Lower lobe of right lung (tissue), 2 donors: ENCODE results near the gene MAGI3. TPM values are rescaled to one million over a fixed set of nuclear protein-coding genes. Genes with fewer than 3 reads are reported as not detected.
A peak's percentile ranks its signal among the peaks of the same experiment; 100 is the strongest.

Experiments used
- ATAC-seq, 2 donors: fragments of 200-7000 bp; cut with Tn5 transposase; one replicate each; pipeline ENCODE4 v1.9.1; 2020 to 2022; ENCODE audit warnings: mild to moderate bottlenecking in 2 of 2, moderate library complexity in 2 of 2
- DNase-seq: peaks from one replicate; pipeline ENCODE4 v3.0.0-alpha.2; 2020
- H3K27ac ChIP-seq: fragments of 200-600 bp; one replicate; pipeline ENCODE4 v1.8.0; 2022
- H3K27me3 ChIP-seq: fragments of 200-600 bp; one replicate; pipeline ENCODE4 v1.8.0; 2022; ENCODE audit warnings: low read depth
- H3K36me3 ChIP-seq: fragments of 200-600 bp; one replicate; pipeline ENCODE4 v1.8.0; 2022; ENCODE audit warnings: mild to moderate bottlenecking
- H3K4me1 ChIP-seq: fragments of 200-600 bp; one replicate; pipeline ENCODE4 v1.8.0; 2022
- H3K4me3 ChIP-seq: fragments of 200-600 bp; one replicate; pipeline ENCODE4 v1.8.0; 2022; ENCODE audit warnings: mild to moderate bottlenecking
- H3K9me3 ChIP-seq: fragments of 200-600 bp; one replicate; pipeline ENCODE4 v1.8.0; 2022
- CTCF ChIP-seq: fragments of 200-600 bp; IDR thresholded peaks from one replicate; pipeline ENCODE4 v1.8.0; 2022; ENCODE audit warnings: antibody characterized with exemption, mild to moderate bottlenecking
- intact Hi-C: fragments of 100-400 bp; cut with DNase I; formaldehyde crosslinking; loops from one replicate; pipeline ENCODE4 v1.11.0; 2022
- total RNA-seq: library from RNA; stranded (reverse); fragmentation: NEBNext Ultra II Directional; extraction: Animal tissue kit (Norgen Biotek cat#: 25700); gene quantifications from one replicate; pipeline ENCODE4 v1.2.1, GENCODE V29; 2021
- donor health status: DM: no; HTN: yes; CAD: no; lungs with severe emphysema.

Gene MAGI3
- total RNA-seq, 1 donor from 2014 or later = 69.9 TPM

- no peaks in the 10 kb centered on the region for H3K9me3 ChIP-seq
- intact Hi-C loops = no loop called here
- H3K4me1 ChIP-seq = peaks cover 11% of the 10 kb centered on the region
- H3K36me3 ChIP-seq = no peaks in the 10 kb centered on the region
- no peak for TF ChIP-seq CTCF
- DNase-seq = no peak
- H3K27me3 ChIP-seq = no peaks in the 10 kb centered on the region
- ATAC-seq = no peak
- peak overlapping the region; percentile 89 for H3K27ac ChIP-seq
- no peak overlapping the region for H3K4me3 ChIP-seq
These were observed 2.2 kb upstream of the MAGI3 start for GRCh38 chr1:113388017-113388620.

- Histone ChIP-seq H3K27ac (peak overlapping the region; percentile 89), H3K9me3 (no peaks in the 10 kb centered on the region), H3K27me3 (no peaks in the 10 kb centered on the region), H3K4me3 (peak overlapping the region; percentile 89), H3K36me3 (no peaks in the 10 kb centered on the region), H3K4me1 (peaks cover 11% of the 10 kb centered on the region)
- ATAC-seq = no peak
- no peak for TF ChIP-seq CTCF
- intact Hi-C loops = no loop called here
- no peak for DNase-seq
These were observed 1.5 kb upstream of the MAGI3 start for GRCh38 chr1:113388621-113389358.

GRCh38 chr1:113389359-113389952, 859 bp upstream of the MAGI3 start:
- no peak for ATAC-seq
- H3K36me3 ChIP-seq = no peaks in the 10 kb centered on the region
- DNase-seq = no peak
- no peak for TF ChIP-seq CTCF
- peak overlapping the region; percentile 89 for H3K4me3 ChIP-seq
- H3K27me3 ChIP-seq = no peaks in the 10 kb centered on the region
- intact Hi-C loops = no loop called here
- peaks cover 11% of the 10 kb centered on the region for H3K4me1 ChIP-seq
- H3K9me3 ChIP-seq = no peaks in the 10 kb centered on the region
- peak overlapping the region; percentile 89 for H3K27ac ChIP-seq

GRCh38 chr1:113390871-113391648, 745 bp downstream of the MAGI3 start:
- peak overlapping the region; percentile 89 for H3K4me3 ChIP-seq
- H3K36me3 ChIP-seq = no peaks in the 10 kb centered on the region
- no peaks in the 10 kb centered on the region for H3K9me3 ChIP-seq
- peaks cover 11% of the 10 kb centered on the region for H3K4me1 ChIP-seq
- intact Hi-C loops = no loop called here
- DNase-seq (peak; percentile 74), ATAC-seq (peak; percentile 6 to 8)
- no peaks in the 10 kb centered on the region for H3K27me3 ChIP-seq
- TF ChIP-seq CTCF = no peak
- H3K27ac ChIP-seq = peak overlapping the region; percentile 89

- ATAC-seq (peak in 1 of 2 donors; percentile 7), DNase-seq (no peak)
- no peak for TF ChIP-seq CTCF
- Histone ChIP-seq H3K27ac (peak overlapping the region; percentile 89), H3K4me1 (peaks cover 11% of the 10 kb centered on the region), H3K9me3 (no peaks in the 10 kb centered on the region), H3K27me3 (no peaks in the 10 kb centered on the region), H3K36me3 (no peaks in the 10 kb centered on the region), H3K4me3 (peak overlapping the region; percentile 89)
- intact Hi-C loops = no loop called here
These were observed 1.4 kb downstream of the MAGI3 start for GRCh38 chr1:113391649-113392271.
